NOMO-1 (cell line): Measurements from ENCODE around the gene FRMD4A.

Experiments
- DNase-seq, 2 experiments: peaks; one replicate each; lab custom pipeline; 2025; ENCODE audit not compliant: unreplicated experiment in 2 of 2; lab: John Stamatoyannopoulos, UW

The FRMD4A gene

GRCh38 chr10:13644866-13645265 lies 685.9 kb downstream of the FRMD4A start:
- no peak for DNase-seq

- no peak for DNase-seq
These were observed 687.7 kb downstream of the FRMD4A start for GRCh38 chr10:13643016-13643415.

GRCh38 chr10:13642293-13642692 lies 688.4 kb downstream of the FRMD4A start:
- DNase-seq, result no peak

GRCh38 chr10:13637894-13638293 lies 692.8 kb downstream of the FRMD4A start:
- no peak for DNase-seq

GRCh38 chr10:13637303-13637856 lies 693.3 kb downstream of the FRMD4A start:
- DNase-seq, result no peak

GRCh38 chr10:13636776-13637175 lies 693.9 kb downstream of the FRMD4A start:
- no peak for DNase-seq

GRCh38 chr10:13634207-13634606 lies 696.5 kb downstream of the FRMD4A start:
- peak; percentile 25 to 88 for DNase-seq

- DNase-seq, result peak; percentile 47 to 57
These were observed 697.0 kb downstream of the FRMD4A start for GRCh38 chr10:13633689-13634088.

- DNase-seq, result no peak
These were observed 697.8 kb downstream of the FRMD4A start for GRCh38 chr10:13632884-13633440.

- DNase-seq, result peak; percentile 15 to 73
These were observed 698.3 kb downstream of the FRMD4A start for GRCh38 chr10:13632440-13632839.

GRCh38 chr10:13631594-13631993 lies 699.1 kb downstream of the FRMD4A start:
- peak; percentile 65 to 75 for DNase-seq

- no peak for DNase-seq
These were observed 700.5 kb downstream of the FRMD4A start for GRCh38 chr10:13630231-13630630.

GRCh38 chr10:13629116-13629515 lies 701.6 kb downstream of the FRMD4A start:
- DNase-seq, result no peak

GRCh38 chr10:13628661-13629060 lies 702.1 kb downstream of the FRMD4A start:
- DNase-seq, result no peak

- DNase-seq, result no peak
These were observed 703.0 kb downstream of the FRMD4A start for GRCh38 chr10:13627459-13628310.

GRCh38 chr10:13624630-13625029 lies 706.1 kb downstream of the FRMD4A start:
- no peak for DNase-seq

- no peak for DNase-seq
These were observed 708.8 kb downstream of the FRMD4A start for GRCh38 chr10:13621931-13622330.

GRCh38 chr10:13617116-13617515 lies 713.6 kb downstream of the FRMD4A start:
- DNase-seq, result no peak

GRCh38 chr10:13615650-13616300 lies 714.9 kb downstream of the FRMD4A start:
- DNase-seq, result no peak

- no peak for DNase-seq
These were observed 716.0 kb downstream of the FRMD4A start for GRCh38 chr10:13614530-13615332.

GRCh38 chr10:13613519-13613918 lies 717.2 kb downstream of the FRMD4A start:
- peak in 1 of 2 experiments; percentile 3 for DNase-seq
